RWPE1 (cell line): ENCODE data around the gene OR5B2.
"Not testable (repeated sequence)": the region's sequence is repeated elsewhere in the genome, so short reads cannot be mapped to it uniquely, and the experiment has no call there.

ENCODE experiments used
- CTCF ChIA-PET: fragments of 350-600 bp; sonication (Branson Sonifier 250); formaldehyde crosslinking; extraction: SDS; loops from one replicate; lab custom pipeline; 2021; lab: Yijun Ruan, JAX
- POLR2A ChIA-PET: fragments of 400-600 bp; formaldehyde crosslinking; extraction: SDS; loops from one replicate; lab custom pipeline; 2020; ENCODE audit warnings: antibody characterized with exemption; ENCODE audit not compliant: low non-redundant PET; lab: Yijun Ruan, JAX
- DNase-seq: peaks from one replicate; pipeline ENCODE4 v3.0.0; 2012; ENCODE audit warnings: low spot score
- H3K27ac ChIP-seq: fragments of 450-650 bp; 2 replicates; pipeline ENCODE4 v1.5.1; 2017
- TF ChIP-seq, protein P1 (sequence below): fragments of 450-650 bp; conservative IDR thresholded peaks from 2 replicates; pipeline ENCODE4 v1.5.1; 2017; ENCODE audit warnings: low read depth, mild to moderate bottlenecking

Gene OR5B2

DNA sequence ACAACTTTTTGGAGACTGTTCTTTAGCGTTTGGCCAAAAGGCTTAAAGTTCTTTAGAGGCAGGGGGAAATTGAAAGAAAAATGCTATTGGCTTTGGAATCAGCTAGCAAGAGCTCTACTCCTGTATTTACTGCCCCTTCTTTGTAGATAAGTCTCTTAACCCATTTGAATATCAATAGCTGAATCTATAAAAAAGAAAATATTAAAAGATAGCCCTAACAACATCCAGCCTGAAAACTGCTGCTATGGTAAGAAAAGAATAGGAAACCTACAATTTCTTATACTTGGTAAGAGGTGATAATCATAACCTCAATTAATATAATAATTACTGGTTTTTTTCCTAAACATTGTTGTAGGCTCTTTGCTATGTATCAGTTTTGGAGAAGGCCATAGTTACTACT lies 14.2 kb upstream of the OR5B2 start, which contains the start of gene OR5B12:
Gene OR5B12, minus strand, starts transcription at position 101 of the 400 bp plus-strand sequence. CDS start 2,085 bp downstream, outside the sequence.
- no peak within 1 kb of the TSS for H3K27ac ChIP-seq
- ChIA-PET CTCF (no interaction called here), POLR2A (no interaction called here)
- no peak for DNase-seq
- TF ChIP-seq, protein P1, sequence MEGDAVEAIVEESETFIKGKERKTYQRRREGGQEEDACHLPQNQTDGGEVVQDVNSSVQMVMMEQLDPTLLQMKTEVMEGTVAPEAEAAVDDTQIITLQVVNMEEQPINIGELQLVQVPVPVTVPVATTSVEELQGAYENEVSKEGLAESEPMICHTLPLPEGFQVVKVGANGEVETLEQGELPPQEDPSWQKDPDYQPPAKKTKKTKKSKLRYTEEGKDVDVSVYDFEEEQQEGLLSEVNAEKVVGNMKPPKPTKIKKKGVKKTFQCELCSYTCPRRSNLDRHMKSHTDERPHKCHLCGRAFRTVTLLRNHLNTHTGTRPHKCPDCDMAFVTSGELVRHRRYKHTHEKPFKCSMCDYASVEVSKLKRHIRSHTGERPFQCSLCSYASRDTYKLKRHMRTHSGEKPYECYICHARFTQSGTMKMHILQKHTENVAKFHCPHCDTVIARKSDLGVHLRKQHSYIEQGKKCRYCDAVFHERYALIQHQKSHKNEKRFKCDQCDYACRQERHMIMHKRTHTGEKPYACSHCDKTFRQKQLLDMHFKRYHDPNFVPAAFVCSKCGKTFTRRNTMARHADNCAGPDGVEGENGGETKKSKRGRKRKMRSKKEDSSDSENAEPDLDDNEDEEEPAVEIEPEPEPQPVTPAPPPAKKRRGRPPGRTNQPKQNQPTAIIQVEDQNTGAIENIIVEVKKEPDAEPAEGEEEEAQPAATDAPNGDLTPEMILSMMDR, result no peak

DNA sequence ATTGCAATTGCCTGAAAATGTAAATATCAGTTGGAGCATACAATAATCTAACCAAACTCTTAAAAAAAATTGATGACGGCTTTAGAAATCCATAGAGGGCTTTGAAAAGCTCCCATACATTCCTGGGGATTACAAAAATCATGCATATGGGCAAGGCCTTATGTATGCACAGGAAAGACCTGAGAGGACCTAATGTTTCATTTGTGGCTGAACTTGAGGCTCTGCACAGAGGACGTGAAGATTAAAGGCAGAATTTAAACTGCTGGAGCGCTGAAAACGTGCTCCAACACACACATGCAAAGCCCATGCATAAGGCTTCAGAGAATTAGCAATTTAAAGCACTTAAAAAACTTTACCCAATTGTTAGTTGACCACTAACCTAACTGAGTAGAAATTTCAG lies 10.6 kb upstream of the OR5B2 start:
- TF ChIP-seq, protein P1, result no peak

DNA sequence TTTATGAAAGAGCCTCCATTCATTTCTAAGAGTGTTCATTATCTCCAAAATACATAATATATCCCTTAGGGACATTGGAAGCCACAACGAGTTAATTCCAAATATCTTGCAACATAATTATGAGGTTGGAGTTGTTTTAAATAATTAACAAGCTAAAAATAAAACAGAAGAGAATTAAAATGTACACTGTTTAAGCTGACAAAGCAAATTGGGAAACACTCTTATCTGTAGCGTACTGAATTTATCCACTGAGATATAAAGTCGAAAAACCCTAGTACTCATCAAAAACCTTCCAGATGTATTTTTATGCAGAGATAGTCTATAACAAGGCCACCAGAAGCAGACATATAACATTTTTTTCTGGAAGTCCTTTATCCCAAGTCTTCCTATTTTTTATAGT lies 6.3 kb upstream of the OR5B2 start:
- ChIA-PET POLR2A (no interaction called here), CTCF (no interaction called here)
- TF ChIP-seq, protein P1, result no peak
- DNase-seq, result no peak
- H3K27ac ChIP-seq, result no peak overlapping the region

More for the DNA sequence above, 10.6 kb upstream of the OR5B2 start:
- no peak for DNase-seq
- CTCF ChIA-PET, result no interaction called here
- H3K27ac ChIP-seq, result no peak overlapping the region
- POLR2A ChIA-PET, result no interaction called here

DNA sequence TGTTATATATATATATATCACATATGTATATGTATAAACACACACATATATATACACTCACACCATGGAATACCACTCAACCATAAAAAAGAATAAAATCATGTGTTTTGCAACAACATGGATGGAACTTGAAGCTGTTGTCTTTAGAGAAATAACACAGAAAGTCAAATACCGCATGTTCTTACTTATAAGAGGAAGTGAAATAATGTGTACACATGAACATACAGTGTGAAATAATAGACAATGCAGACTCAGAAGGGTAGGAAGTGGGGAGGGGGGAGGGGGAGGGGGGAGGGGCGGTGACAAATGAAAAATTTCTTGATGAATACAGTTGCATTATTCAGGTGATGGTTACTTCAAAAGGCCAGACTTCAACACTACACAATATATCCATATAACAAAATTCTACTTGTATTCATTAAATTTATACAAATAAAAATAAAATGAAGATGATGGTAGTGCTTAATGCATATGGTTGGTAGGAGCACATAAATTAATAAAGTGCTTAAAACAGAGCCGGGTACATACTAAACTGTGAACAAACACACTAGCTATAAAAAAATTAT lies 5.8 kb upstream of the OR5B2 start:
- CTCF ChIA-PET, result no interaction called here
- no peak overlapping the region for H3K27ac ChIP-seq
- TF ChIP-seq, protein P1, result no peak
- no peak for DNase-seq
- POLR2A ChIA-PET, result no interaction called here

DNA sequence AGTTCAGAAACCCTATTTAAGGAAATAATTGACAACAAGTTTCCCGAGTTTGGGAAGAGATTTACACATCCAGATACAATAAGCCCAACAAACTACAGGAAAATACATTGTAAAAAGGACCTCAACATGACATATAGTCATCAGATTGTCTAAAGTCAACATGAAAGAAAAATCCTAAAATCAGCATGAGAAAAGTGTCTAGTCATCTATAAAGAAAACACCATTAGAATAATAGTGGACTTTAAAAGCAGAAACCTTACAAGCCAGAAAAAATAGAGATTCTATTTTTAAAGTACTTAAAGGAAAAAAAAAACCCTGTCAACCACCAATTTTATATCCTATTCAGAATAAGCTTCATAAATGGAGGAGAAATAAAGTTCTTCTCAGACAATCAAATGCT lies 1.4 kb upstream of the OR5B2 start:
- TF ChIP-seq, protein P1, result no peak
- CTCF ChIA-PET, result interaction anchor here (0.7 kb wide), 1 partner anchor 369 kb away, joined by 4 read pairs; no protein-coding TSS in a partner anchor
- POLR2A ChIA-PET, result no interaction called here
- no peak overlapping the region for H3K27ac ChIP-seq
- no peak for DNase-seq

DNA sequence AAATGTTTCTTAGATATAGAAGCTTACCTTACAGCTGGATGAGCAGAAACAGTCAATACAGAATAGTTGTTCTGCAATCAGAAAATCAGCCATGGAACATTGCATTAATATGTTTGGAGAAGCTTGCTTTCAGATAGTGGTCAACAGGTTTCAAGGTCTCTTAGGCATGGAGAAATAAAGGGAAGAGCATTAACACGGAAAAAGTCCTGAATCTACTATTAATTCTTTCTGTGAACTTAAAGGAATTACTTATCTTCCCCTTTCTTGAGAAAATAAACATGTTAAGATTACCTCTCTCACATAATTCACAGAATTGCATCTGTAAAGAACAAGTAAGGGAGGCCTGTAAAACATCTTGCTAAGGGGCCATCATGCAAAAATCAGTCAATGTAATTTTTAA lies 21.1 kb downstream of the OR5B2 start, which contains the start of gene OR5B3:
Gene OR5B3, minus strand, starts transcription at position 101 of the 400 bp plus-strand sequence. CDS start 3,465 bp downstream, outside the sequence.
- TF ChIP-seq, protein P1, result no peak
- H3K27ac ChIP-seq, result no peak within 1 kb of the TSS
- no peak for DNase-seq
- ChIA-PET POLR2A (no interaction called here), CTCF (no interaction called here)

DNA sequence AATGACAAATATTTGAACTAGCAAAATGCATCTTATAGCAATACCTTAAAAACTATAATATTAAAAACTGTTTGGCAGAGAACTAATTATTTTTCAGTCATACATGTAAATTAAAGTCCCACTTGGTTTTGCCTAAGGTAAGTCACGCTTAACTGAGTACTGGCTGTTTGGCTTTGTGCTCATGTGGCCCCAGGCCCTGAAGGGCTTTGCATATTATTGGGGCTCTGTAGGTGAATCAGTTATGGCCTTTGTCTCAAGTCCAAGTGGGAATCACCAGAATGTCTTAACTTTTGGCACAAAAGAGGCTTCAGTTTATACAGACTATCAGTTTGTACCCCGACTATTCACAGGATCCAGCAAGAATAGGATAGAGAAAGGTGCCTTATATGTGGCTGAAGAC lies 28.3 kb downstream of the OR5B2 start:
- POLR2A ChIA-PET, H3K27ac ChIP-seq, CTCF ChIA-PET, DNase-seq: not testable (repeated sequence)
